HepG2 (cell line): ENCODE data around the gene TMEM198. TPM values are rescaled to one million over a fixed set of nuclear protein-coding genes. Genes with fewer than 3 reads are reported as not detected.

Source experiments
- ATF7-NPFF ChIP-seq: sonication (generic); formaldehyde crosslinking; IDR thresholded peaks from 2 replicates; pipeline ENCODE4 v1.8.1; 2023; ENCODE audit warnings: mild to moderate bottlenecking, low read depth, missing genetic modification reagents, moderate library complexity
- CCDC6 ChIP-seq: sonication (generic); formaldehyde crosslinking; IDR thresholded peaks from 2 replicates; pipeline ENCODE4 v1.8.1; 2022; ENCODE audit warnings: mild to moderate bottlenecking, missing genetic modification reagents, moderate library complexity
- IKZF4 ChIP-seq: sonication (generic); formaldehyde crosslinking; IDR thresholded peaks from 2 replicates; pipeline ENCODE4 v1.5.1; 2020; ENCODE audit warnings: borderline replicate concordance, mild to moderate bottlenecking, low read depth, missing genetic modification reagents; ENCODE audit errors: not compliant biosample characterization
- KLF11 ChIP-seq: IDR thresholded peaks from 2 replicates; pipeline ENCODE4 v1.6.1; 2016; ENCODE audit warnings: missing compliant biosample characterization
- MAFF ChIP-seq: IDR thresholded peaks from 2 replicates; pipeline ENCODE4 v1.6.1; 2011; ENCODE audit warnings: low read depth, low read length, improper control_type of control experiment
- NR2F6 ChIP-seq, 2 experiments: IDR thresholded peaks; 2 replicates each; pipeline ENCODE4 v1.6.1; 2016; ENCODE audit warnings: antibody characterized with exemption in 1 of 2, mild to moderate bottlenecking in 1 of 2
- SIN3B ChIP-seq: fragments of 150-350 bp; IDR thresholded peaks from 2 replicates; pipeline ENCODE4 v1.6.1; 2014; ENCODE audit warnings: low read length
- ZFP62 ChIP-seq: sonication (generic); formaldehyde crosslinking; IDR thresholded peaks from 2 replicates; pipeline ENCODE4 v1.4.0; 2020; ENCODE audit warnings: missing genetic modification reagents
- ZNF713 ChIP-seq: sonication (generic); formaldehyde crosslinking; IDR thresholded peaks from 2 replicates; pipeline ENCODE4 v1.4.0; 2020; ENCODE audit warnings: mild to moderate bottlenecking, missing genetic modification reagents
- ZNF724P ChIP-seq: sonication (generic); formaldehyde crosslinking; IDR thresholded peaks from 2 replicates; pipeline ENCODE4 v1.8.0; 2022; ENCODE audit warnings: missing genetic modification reagents, borderline replicate concordance
- ZSCAN25 ChIP-seq: sonication (generic); formaldehyde crosslinking; IDR thresholded peaks from 2 replicates; pipeline ENCODE4 v1.8.0; 2022; ENCODE audit warnings: mild to moderate bottlenecking, missing genetic modification reagents
- polyA plus RNA-seq, 8 experiments: library from polyadenylated mRNA; depleted of rRNA in 3 of 8; stranded (reverse) in 7 of 8; unstranded in 1 of 8; fragments of >200 nt; fragmentation: Illumina TruSeq in 4 of 8; extraction: Trizol in 4 of 8; gene quantifications; 2 replicates each; pipeline versions ENCODE4 v1.2.1 to v1.2.3, GENCODE V29; 2011 to 2016; ENCODE audit warnings: low read depth in 4 of 8, missing spikeins in 1 of 8, mixed read lengths in 1 of 8; ENCODE audit not compliant: insufficient read depth in 1 of 8
- total RNA-seq, 5 experiments: library from RNA; depleted of rRNA; stranded (reverse); fragments of >200 nt; fragmentation: Illumina TruSeq; extraction: Trizol; gene quantifications; 2 replicates each; pipeline ENCODE4 v1.2.3, GENCODE V29; 2016; ENCODE audit warnings: low read depth in 1 of 5
- TF ChIP-seq, protein P1 (sequence below): sonication (generic); formaldehyde crosslinking; conservative IDR thresholded peaks from 2 replicates; pipeline ENCODE4 v1.4.0; 2020; ENCODE audit warnings: mild to moderate bottlenecking, missing genetic modification reagents, moderate library complexity
- TF ChIP-seq, protein P2 (sequence below): sonication (generic); formaldehyde crosslinking; IDR thresholded peaks from 2 replicates; pipeline ENCODE4 v1.5.0; 2020; ENCODE audit warnings: mild to moderate bottlenecking, missing genetic modification reagents, borderline replicate concordance
- TF ChIP-seq, protein P3 (sequence below): sonication (generic); formaldehyde crosslinking; IDR thresholded peaks from 2 replicates; pipeline ENCODE4 v1.5.0; 2020; ENCODE audit warnings: mild to moderate bottlenecking, low read depth, missing genetic modification reagents, borderline replicate concordance
- TF ChIP-seq, protein P4 (sequence below): sonication (generic); formaldehyde crosslinking; IDR thresholded peaks from 2 replicates; pipeline ENCODE4 v1.9.0; 2021; ENCODE audit warnings: missing genetic modification reagents, borderline replicate concordance
- TF ChIP-seq, protein P5 (sequence below), 2 experiments: fragments of 450-650 bp in 1 of 2; sonication (generic) in 1 of 2; formaldehyde crosslinking; IDR thresholded peaks; 2 replicates each; pipeline versions ENCODE4 v1.5.0 to v1.8.0; 2020 to 2022; ENCODE audit warnings: mild to moderate bottlenecking in 1 of 2, missing genetic modification reagents in 1 of 2

The TMEM198 gene
- total and polyA plus RNA-seq, 2 of the 13 experiments (the other 11 are each of a cell fraction or from before 2014, with no cell fraction given) = 17.3 to 23.5 TPM

DNA sequence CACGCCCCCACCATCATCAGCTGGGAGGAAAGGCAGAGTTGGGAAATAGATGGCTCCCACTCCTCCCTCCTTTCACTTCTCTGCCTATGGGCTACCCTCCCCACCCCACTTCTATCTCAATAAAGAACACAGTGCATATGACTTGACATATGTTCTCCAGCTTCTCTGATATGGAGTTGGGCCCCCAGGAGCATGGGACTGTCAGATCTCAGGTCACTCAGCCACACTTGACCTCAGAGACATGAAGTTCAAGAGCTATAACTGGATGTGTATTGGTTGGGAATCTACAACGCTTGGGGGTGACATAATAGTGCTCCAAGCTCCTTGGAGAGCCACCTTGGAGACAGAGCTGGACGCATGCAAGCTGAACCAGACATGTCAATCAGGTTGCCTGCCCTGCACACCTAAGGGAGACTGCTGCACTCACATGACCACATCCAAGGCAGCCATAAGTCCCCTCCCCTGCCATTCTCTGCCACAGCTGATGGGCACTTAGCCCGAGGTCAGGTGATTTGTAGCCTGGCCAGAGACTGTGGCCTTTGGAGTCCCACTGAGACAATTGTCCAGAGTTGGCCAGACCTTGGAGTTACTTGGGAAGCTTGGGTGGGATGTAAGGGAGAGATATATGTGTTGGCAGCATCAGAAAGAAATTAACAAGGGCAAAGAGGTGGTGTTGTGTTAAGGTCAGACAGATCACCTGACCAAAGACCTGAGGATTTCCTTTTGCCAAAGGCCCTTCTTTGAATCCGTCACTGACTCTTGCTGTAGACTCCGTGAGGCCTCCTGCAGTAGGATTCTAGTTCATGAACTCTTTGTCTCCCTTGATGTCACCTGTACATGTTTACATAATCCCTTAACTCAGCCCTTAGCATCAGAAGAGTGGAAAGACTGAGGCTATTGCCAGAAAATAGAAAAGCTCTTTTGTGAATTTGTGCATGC is 32.0 kb downstream of the TMEM198 start (continued):
- TF ChIP-seq, protein P1, sequence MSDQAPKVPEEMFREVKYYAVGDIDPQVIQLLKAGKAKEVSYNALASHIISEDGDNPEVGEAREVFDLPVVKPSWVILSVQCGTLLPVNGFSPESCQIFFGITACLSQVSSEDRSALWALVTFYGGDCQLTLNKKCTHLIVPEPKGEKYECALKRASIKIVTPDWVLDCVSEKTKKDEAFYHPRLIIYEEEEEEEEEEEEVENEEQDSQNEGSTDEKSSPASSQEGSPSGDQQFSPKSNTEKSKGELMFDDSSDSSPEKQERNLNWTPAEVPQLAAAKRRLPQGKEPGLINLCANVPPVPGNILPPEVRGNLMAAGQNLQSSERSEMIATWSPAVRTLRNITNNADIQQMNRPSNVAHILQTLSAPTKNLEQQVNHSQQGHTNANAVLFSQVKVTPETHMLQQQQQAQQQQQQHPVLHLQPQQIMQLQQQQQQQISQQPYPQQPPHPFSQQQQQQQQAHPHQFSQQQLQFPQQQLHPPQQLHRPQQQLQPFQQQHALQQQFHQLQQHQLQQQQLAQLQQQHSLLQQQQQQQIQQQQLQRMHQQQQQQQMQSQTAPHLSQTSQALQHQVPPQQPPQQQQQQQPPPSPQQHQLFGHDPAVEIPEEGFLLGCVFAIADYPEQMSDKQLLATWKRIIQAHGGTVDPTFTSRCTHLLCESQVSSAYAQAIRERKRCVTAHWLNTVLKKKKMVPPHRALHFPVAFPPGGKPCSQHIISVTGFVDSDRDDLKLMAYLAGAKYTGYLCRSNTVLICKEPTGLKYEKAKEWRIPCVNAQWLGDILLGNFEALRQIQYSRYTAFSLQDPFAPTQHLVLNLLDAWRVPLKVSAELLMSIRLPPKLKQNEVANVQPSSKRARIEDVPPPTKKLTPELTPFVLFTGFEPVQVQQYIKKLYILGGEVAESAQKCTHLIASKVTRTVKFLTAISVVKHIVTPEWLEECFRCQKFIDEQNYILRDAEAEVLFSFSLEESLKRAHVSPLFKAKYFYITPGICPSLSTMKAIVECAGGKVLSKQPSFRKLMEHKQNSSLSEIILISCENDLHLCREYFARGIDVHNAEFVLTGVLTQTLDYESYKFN (CRISPR knock-in tag) = no peak
- no peak for TF ChIP-seq MAFF
- no peak for TF ChIP-seq NR2F6 (IDR thresholded peaks at IDR 0.05)
- TF ChIP-seq NR2F6 (CRISPR knock-in tag; IDR thresholded peaks at IDR 0.05) = peak; percentile 27; the same call in 1 of the 2 replicates
- no peak for TF ChIP-seq ZNF713
- TF ChIP-seq ZFP62 (CRISPR knock-in tag) = no peak
- TF ChIP-seq, protein P2, sequence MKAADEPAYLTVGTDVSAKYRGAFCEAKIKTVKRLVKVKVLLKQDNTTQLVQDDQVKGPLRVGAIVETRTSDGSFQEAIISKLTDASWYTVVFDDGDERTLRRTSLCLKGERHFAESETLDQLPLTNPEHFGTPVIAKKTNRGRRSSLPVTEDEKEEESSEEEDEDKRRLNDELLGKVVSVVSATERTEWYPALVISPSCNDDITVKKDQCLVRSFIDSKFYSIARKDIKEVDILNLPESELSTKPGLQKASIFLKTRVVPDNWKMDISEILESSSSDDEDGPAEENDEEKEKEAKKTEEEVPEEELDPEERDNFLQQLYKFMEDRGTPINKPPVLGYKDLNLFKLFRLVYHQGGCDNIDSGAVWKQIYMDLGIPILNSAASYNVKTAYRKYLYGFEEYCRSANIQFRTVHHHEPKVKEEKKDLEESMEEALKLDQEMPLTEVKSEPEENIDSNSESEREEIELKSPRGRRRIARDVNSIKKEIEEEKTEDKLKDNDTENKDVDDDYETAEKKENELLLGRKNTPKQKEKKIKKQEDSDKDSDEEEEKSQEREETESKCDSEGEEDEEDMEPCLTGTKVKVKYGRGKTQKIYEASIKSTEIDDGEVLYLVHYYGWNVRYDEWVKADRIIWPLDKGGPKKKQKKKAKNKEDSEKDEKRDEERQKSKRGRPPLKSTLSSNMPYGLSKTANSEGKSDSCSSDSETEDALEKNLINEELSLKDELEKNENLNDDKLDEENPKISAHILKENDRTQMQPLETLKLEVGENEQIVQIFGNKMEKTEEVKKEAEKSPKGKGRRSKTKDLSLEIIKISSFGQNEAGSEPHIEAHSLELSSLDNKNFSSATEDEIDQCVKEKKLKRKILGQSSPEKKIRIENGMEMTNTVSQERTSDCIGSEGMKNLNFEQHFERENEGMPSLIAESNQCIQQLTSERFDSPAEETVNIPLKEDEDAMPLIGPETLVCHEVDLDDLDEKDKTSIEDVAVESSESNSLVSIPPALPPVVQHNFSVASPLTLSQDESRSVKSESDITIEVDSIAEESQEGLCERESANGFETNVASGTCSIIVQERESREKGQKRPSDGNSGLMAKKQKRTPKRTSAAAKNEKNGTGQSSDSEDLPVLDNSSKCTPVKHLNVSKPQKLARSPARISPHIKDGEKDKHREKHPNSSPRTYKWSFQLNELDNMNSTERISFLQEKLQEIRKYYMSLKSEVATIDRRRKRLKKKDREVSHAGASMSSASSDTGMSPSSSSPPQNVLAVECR (CRISPR knock-in tag) = no peak
- no peak for TF ChIP-seq SIN3B
- TF ChIP-seq, protein P3, sequence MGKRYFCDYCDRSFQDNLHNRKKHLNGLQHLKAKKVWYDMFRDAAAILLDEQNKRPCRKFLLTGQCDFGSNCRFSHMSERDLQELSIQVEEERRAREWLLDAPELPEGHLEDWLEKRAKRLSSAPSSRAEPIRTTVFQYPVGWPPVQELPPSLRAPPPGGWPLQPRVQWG (CRISPR knock-in tag) = no peak
- no peak for TF ChIP-seq ZSCAN25 (CRISPR knock-in tag)
- TF ChIP-seq, protein P4, sequence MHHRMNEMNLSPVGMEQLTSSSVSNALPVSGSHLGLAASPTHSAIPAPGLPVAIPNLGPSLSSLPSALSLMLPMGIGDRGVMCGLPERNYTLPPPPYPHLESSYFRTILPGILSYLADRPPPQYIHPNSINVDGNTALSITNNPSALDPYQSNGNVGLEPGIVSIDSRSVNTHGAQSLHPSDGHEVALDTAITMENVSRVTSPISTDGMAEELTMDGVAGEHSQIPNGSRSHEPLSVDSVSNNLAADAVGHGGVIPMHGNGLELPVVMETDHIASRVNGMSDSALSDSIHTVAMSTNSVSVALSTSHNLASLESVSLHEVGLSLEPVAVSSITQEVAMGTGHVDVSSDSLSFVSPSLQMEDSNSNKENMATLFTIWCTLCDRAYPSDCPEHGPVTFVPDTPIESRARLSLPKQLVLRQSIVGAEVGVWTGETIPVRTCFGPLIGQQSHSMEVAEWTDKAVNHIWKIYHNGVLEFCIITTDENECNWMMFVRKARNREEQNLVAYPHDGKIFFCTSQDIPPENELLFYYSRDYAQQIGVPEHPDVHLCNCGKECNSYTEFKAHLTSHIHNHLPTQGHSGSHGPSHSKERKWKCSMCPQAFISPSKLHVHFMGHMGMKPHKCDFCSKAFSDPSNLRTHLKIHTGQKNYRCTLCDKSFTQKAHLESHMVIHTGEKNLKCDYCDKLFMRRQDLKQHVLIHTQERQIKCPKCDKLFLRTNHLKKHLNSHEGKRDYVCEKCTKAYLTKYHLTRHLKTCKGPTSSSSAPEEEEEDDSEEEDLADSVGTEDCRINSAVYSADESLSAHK (CRISPR knock-in tag) = no peak
- no peak for TF ChIP-seq ATF7-NPFF (CRISPR knock-in tag)
- TF ChIP-seq ZNF724P (CRISPR knock-in tag) = no peak
- TF ChIP-seq, protein P5, sequence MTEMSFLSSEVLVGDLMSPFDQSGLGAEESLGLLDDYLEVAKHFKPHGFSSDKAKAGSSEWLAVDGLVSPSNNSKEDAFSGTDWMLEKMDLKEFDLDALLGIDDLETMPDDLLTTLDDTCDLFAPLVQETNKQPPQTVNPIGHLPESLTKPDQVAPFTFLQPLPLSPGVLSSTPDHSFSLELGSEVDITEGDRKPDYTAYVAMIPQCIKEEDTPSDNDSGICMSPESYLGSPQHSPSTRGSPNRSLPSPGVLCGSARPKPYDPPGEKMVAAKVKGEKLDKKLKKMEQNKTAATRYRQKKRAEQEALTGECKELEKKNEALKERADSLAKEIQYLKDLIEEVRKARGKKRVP (CRISPR knock-in tag; IDR thresholded peaks at IDR 0.05) = no peak
- TF ChIP-seq KLF11 (CRISPR knock-in tag) = 0 out of 2 replicates have a peak, but pooled peaks have one; percentile 21
- no peak for TF ChIP-seq IKZF4 (CRISPR knock-in tag)
- no peak for TF ChIP-seq CCDC6 (CRISPR knock-in tag)
